Measurements from ENCODE around the gene FAM120C.

Gene FAM120C

GRCh38 chrX:54157561-54157960 lies 25.5 kb downstream of the FAM120C start:
- no peak for DNase-seq (ENCODE audit: low read depth in 1 of 2, low spot score in 1 of 2)
- Histone ChIP-seq H3K27ac (replicated peaks) (no peak overlapping the region), H3K27me3 (ENCODE audit: insufficient read depth, poor library complexity, severe bottlenecking) (no peaks in the 10 kb centered on the region), H3K4me3 (replicated peaks; ENCODE audit: insufficient read depth, low read length) (no peak overlapping the region)
- no peak for TF ChIP-seq GABPA (IDR thresholded peaks at IDR 0.05; ENCODE audit: low read depth)
- no peak for TF ChIP-seq POLR2AphosphoS5 (IDR thresholded peaks at IDR 0.05; ENCODE audit: low read depth)
- TF ChIP-seq REST (IDR thresholded peaks at IDR 0.05; ENCODE audit: insufficient replicate concordance, low read depth), result no peak
- TF ChIP-seq CTCF (IDR thresholded peaks at IDR 0.05; ENCODE audit: insufficient read depth, low read length), result no peak
- TF ChIP-seq SPI1 (IDR thresholded peaks at IDR 0.05; ENCODE audit: borderline replicate concordance, low read depth), result no peak

GRCh38 chrX:54134269-54134668 lies 48.8 kb downstream of the FAM120C start:
- Histone ChIP-seq H3K27me3 (ENCODE audit: insufficient read depth, poor library complexity, severe bottlenecking) (no peaks in the 10 kb centered on the region), H3K4me3 (replicated peaks; ENCODE audit: insufficient read depth, low read length) (no peak overlapping the region), H3K27ac (replicated peaks) (no peak overlapping the region)
- no peak for DNase-seq (ENCODE audit: low read depth in 1 of 2, low spot score in 1 of 2)
- TF ChIP-seq CTCF (IDR thresholded peaks at IDR 0.05; ENCODE audit: insufficient read depth, low read length) (no peak), POLR2AphosphoS5 (IDR thresholded peaks at IDR 0.05; ENCODE audit: low read depth) (no peak), GABPA (IDR thresholded peaks at IDR 0.05; ENCODE audit: low read depth) (no peak), REST (IDR thresholded peaks at IDR 0.05; ENCODE audit: insufficient replicate concordance, low read depth) (no peak), SPI1 (IDR thresholded peaks at IDR 0.05; ENCODE audit: borderline replicate concordance, low read depth) (no peak)

- TF ChIP-seq SPI1 (IDR thresholded peaks at IDR 0.05; ENCODE audit: borderline replicate concordance, low read depth) (no peak), POLR2AphosphoS5 (IDR thresholded peaks at IDR 0.05; ENCODE audit: low read depth) (no peak), GABPA (IDR thresholded peaks at IDR 0.05; ENCODE audit: low read depth) (no peak), REST (IDR thresholded peaks at IDR 0.05; ENCODE audit: insufficient replicate concordance, low read depth) (no peak)
- no peak for DNase-seq (ENCODE audit: low read depth in 1 of 2, low spot score in 1 of 2)
- no peaks in the 10 kb centered on the region for H3K27me3 ChIP-seq (ENCODE audit: insufficient read depth, poor library complexity, severe bottlenecking)
- no peak overlapping the region for H3K27ac ChIP-seq (replicated peaks)
- no peak overlapping the region for H3K4me3 ChIP-seq (replicated peaks; ENCODE audit: insufficient read depth, low read length)
Observed at GRCh38 chrX:54116391-54116790, 66.7 kb downstream of the FAM120C start.
